Neural progenitor cell (in vitro differentiated cells): ENCODE results near the gene RXRB. TPM values are rescaled to one million over a fixed set of nuclear protein-coding genes. Genes with fewer than 3 reads are reported as not detected.
A peak's percentile ranks its signal among the peaks of the same experiment; 100 is the strongest.

Experiments used
- DNase-seq: peaks from one replicate; pipeline ENCODE4 v3.0.0-alpha.2; 2016; ENCODE audit warnings: low spot score
- H2AFZ ChIP-seq: fragments of 200-600 bp; sonication (generic); replicated peaks from 2 replicates; pipeline ENCODE4 v1.6.1; 2016; ENCODE audit warnings: antibody characterized with exemption
- H3F3A ChIP-seq: fragments of 200-600 bp; sonication (generic); 2 replicates; pipeline ENCODE4 v1.6.1; 2016; ENCODE audit warnings: antibody characterized with exemption, low read depth
- H3K27ac ChIP-seq: fragments of 200-600 bp; sonication (generic); 2 replicates; pipeline ENCODE4 v1.5.1; 2016; ENCODE audit warnings: mild to moderate bottlenecking
- H3K27me3 ChIP-seq: fragments of 200-600 bp; sonication (generic); 2 replicates; pipeline ENCODE4 v1.6.1; 2016; ENCODE audit warnings: mild to moderate bottlenecking, moderate library complexity
- H3K36me3 ChIP-seq: fragments of 200-600 bp; sonication (generic); 2 replicates; pipeline ENCODE4 v1.5.1; 2016
- H3K4me1 ChIP-seq: fragments of 200-600 bp; sonication (generic); 2 replicates; pipeline ENCODE4 v1.6.1; 2016; ENCODE audit warnings: mixed run types
- H3K4me2 ChIP-seq: fragments of 200-600 bp; sonication (generic); 2 replicates; pipeline ENCODE4 v1.6.1; 2016
- H3K4me3 ChIP-seq: fragments of 200-600 bp; sonication (generic); 2 replicates; pipeline ENCODE4 v1.5.1; 2016
- H3K79me2 ChIP-seq: fragments of 200-600 bp; sonication (generic); 2 replicates; pipeline ENCODE4 v1.6.1; 2016; ENCODE audit warnings: low read depth
- H3K9ac ChIP-seq: fragments of 200-600 bp; sonication (generic); 2 replicates; pipeline ENCODE4 v1.6.1; 2016
- H3K9me3 ChIP-seq: fragments of 200-600 bp; sonication (generic); 2 replicates; pipeline ENCODE4 v1.5.1; 2016; ENCODE audit warnings: low read depth
- H4K20me1 ChIP-seq: fragments of 200-600 bp; sonication (generic); 2 replicates; pipeline ENCODE4 v1.6.1; 2016; ENCODE audit warnings: low read depth
- H3K27ac Mint-ChIP-seq: 3 replicates; pipeline ENCODE4 v1.8.0; 2021; ENCODE audit warnings: mixed read lengths
- H3K27me3 Mint-ChIP-seq: 2 replicates; pipeline ENCODE4 v1.8.0; 2022; ENCODE audit warnings: low read depth, mild to moderate bottlenecking, inconsistent platforms, moderate library complexity, mixed read lengths; ENCODE audit not compliant: insufficient read depth
- H3K36me3 Mint-ChIP-seq: 3 replicates; pipeline ENCODE4 v1.8.0; 2021; ENCODE audit warnings: mixed read lengths
- H3K4me1 Mint-ChIP-seq: 3 replicates; pipeline ENCODE4 v1.8.0; 2021; ENCODE audit warnings: mixed read lengths
- H3K4me3 Mint-ChIP-seq: 3 replicates; pipeline ENCODE4 v1.8.0; 2021; ENCODE audit warnings: mild to moderate bottlenecking, moderate library complexity, mixed read lengths
- H3K9me3 Mint-ChIP-seq: 3 replicates; pipeline ENCODE4 v1.8.0; 2020; ENCODE audit warnings: mixed read lengths
- EZH2 ChIP-seq: fragments of 200-600 bp; sonication (generic); IDR thresholded peaks from 2 replicates; pipeline ENCODE4 v1.6.1; 2017; ENCODE audit warnings: antibody characterized with exemption, mild to moderate bottlenecking, moderate library complexity
- EZH2phosphoT487 ChIP-seq: fragments of 200-600 bp; sonication (generic); IDR thresholded peaks from 2 replicates; pipeline ENCODE4 v1.6.1; 2017; ENCODE audit warnings: antibody characterized with exemption
- total RNA-seq: library from RNA; depleted of rRNA; stranded (reverse); fragments of >200 nt; gene quantifications from 2 replicates; pipeline ENCODE4 v1.2.3, GENCODE V29; 2015; ENCODE audit warnings: low replicate concordance
- TF ChIP-seq, protein P1 (sequence below): fragments of 200-600 bp; sonication (generic); IDR thresholded peaks from 2 replicates; pipeline ENCODE4 v1.5.1; 2017; ENCODE audit warnings: antibody characterized with exemption, mild to moderate bottlenecking

RXRB gene
- total RNA-seq, 1 donor from 2014 or later, result 10.2 TPM

DNA sequence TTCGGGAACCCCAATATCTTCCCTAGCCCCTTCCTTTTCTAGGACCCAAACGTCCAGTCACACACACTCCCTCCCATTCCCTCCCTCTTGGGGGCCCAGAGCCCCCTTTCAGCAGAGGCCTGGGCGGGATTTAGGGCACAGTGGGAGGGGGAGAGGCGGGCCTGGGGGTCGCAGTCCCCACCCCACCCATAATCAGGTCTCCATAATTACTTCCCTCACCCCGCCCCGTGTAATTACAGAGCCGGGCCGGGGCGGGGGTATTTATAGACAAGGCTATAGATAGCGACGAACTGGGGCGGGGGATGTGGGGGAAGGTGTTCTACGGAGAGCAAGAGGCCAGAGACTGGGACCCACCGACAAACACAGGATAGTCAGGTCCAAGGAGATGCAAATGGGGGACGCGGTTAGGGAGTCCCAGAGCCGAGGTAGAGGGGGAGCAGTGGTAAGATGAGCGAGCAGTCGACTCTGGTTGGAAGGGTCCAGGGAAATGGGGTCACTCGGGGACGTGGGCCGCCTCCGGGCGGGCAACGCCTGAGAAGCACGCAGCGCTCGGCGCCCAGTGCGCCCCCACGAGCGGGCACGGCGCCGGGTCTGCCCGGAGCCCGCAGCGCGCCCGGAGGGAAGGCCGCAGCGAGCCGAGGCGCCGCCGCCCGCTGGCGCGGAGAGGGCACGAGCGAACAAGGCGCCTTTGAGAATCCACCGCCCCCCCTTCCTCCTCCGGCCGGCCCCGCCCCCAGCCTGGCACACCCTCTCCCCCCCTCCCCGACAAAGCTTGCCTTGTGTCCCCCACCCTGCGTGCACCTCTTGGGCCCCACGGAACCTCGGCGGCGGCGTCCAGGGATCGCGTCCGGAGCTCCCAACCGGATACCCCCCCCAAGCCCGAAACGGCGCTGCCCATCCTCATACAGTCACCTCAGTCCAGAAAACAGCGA is 7.5 kb downstream of the RXRB start:
- no peaks in the 10 kb centered on the region for H3K79me2 ChIP-seq
- TF ChIP-seq EZH2phosphoT487, result peak; percentile 69
- TF ChIP-seq, protein P1, sequence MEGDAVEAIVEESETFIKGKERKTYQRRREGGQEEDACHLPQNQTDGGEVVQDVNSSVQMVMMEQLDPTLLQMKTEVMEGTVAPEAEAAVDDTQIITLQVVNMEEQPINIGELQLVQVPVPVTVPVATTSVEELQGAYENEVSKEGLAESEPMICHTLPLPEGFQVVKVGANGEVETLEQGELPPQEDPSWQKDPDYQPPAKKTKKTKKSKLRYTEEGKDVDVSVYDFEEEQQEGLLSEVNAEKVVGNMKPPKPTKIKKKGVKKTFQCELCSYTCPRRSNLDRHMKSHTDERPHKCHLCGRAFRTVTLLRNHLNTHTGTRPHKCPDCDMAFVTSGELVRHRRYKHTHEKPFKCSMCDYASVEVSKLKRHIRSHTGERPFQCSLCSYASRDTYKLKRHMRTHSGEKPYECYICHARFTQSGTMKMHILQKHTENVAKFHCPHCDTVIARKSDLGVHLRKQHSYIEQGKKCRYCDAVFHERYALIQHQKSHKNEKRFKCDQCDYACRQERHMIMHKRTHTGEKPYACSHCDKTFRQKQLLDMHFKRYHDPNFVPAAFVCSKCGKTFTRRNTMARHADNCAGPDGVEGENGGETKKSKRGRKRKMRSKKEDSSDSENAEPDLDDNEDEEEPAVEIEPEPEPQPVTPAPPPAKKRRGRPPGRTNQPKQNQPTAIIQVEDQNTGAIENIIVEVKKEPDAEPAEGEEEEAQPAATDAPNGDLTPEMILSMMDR, result no peak
- TF ChIP-seq EZH2, result peak; percentile 78
- H3K4me2 ChIP-seq, result peak overlapping the region; percentile 94
- peaks cover 21% of the 10 kb centered on the region for H3K4me1 ChIP-seq
- Mint-ChIP-seq H3K4me3 (peak overlapping the region; percentile 78), H3K4me1 (peaks cover 16% of the 10 kb centered on the region), H3K27ac (no peak overlapping the region), H3K9me3 (no peaks in the 10 kb centered on the region), H3K36me3 (peaks cover 24% of the 10 kb centered on the region), H3K27me3 (peaks cover 35% of the 10 kb centered on the region)
- H2AFZ ChIP-seq, result peak overlapping the region; percentile 74
- peaks cover 54% of the 10 kb centered on the region for H3K27me3 ChIP-seq
- no peak overlapping the region for H3K27ac ChIP-seq
- H3F3A ChIP-seq, result peaks cover 26% of the 10 kb centered on the region
- no peaks in the 10 kb centered on the region for H3K9me3 ChIP-seq
- H3K36me3 ChIP-seq, result no peaks in the 10 kb centered on the region
- peak; percentile 46 for DNase-seq
- peak overlapping the region; percentile 55 for H3K4me3 ChIP-seq
- H3K9ac ChIP-seq, result no peak overlapping the region
- peaks cover 50% of the 10 kb centered on the region for H4K20me1 ChIP-seq

DNA sequence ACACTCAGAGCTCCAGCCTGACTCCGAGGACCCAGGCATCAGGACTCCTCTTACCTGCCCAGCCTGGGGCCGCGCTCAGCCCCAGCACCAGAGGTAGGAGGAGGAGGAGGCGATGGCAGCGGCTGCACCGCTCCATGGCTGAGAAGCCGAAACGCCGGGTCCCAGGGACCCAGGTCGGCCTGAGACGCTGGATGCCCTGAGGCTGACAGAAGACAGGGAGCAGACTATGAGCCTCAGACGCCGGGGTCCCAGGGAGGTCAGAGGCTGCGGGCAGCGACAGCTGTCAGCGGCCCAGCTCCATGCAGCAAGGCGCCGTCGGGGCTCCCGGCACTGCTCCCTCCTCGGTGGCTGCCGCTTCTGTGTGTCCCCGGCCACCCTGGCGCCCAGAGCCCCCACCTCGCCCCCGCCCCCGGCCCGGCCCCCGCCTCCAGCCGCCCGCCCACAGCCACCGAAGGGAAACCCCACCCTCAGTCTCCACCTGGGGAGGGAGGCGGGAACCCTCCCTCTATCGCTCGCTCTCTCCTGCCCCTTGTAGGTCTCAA is 8.3 kb downstream of the RXRB start, which contains the start of gene COL11A2:
TSS of gene COL11A2 (minus strand) at position 363 of the 542 bp plus-strand sequence. CDS start at position 136, 227 bp downstream.
- H3K4me1 Mint-ChIP-seq, result peaks cover 11% of the 10 kb centered on the region
- peak within 1 kb of the TSS; percentile 94 for H3K4me2 ChIP-seq
- H3K27me3 ChIP-seq, result peaks cover 60% of the 10 kb centered on the region
- H3K4me3 ChIP-seq, result peak within 1 kb of the TSS; percentile 55
- no peaks in the 10 kb centered on the region for H3K9me3 Mint-ChIP-seq
- peaks cover 24% of the 10 kb centered on the region for H3K36me3 Mint-ChIP-seq
- H3K36me3 ChIP-seq, result no peaks in the 10 kb centered on the region
- H3F3A ChIP-seq, result peaks cover 20% of the 10 kb centered on the region
- H3K4me1 ChIP-seq, result peaks cover 21% of the 10 kb centered on the region
- H3K27ac ChIP-seq, result no peak within 1 kb of the TSS
- H3K9ac ChIP-seq, result no peak within 1 kb of the TSS
- peak; percentile 49 for DNase-seq
- no peaks in the 10 kb centered on the region for H3K9me3 ChIP-seq
- peaks cover 42% of the 10 kb centered on the region for H4K20me1 ChIP-seq
- H3K27me3 Mint-ChIP-seq, result peaks cover 35% of the 10 kb centered on the region
- peak within 1 kb of the TSS; percentile 74 for H2AFZ ChIP-seq
- no peak within 1 kb of the TSS for H3K27ac Mint-ChIP-seq
- peak; percentile 65 for TF ChIP-seq EZH2phosphoT487
- TF ChIP-seq, protein P1, result no peak
- H3K4me3 Mint-ChIP-seq, result peak within 1 kb of the TSS; percentile 78
- H3K79me2 ChIP-seq, result no peaks in the 10 kb centered on the region

DNA sequence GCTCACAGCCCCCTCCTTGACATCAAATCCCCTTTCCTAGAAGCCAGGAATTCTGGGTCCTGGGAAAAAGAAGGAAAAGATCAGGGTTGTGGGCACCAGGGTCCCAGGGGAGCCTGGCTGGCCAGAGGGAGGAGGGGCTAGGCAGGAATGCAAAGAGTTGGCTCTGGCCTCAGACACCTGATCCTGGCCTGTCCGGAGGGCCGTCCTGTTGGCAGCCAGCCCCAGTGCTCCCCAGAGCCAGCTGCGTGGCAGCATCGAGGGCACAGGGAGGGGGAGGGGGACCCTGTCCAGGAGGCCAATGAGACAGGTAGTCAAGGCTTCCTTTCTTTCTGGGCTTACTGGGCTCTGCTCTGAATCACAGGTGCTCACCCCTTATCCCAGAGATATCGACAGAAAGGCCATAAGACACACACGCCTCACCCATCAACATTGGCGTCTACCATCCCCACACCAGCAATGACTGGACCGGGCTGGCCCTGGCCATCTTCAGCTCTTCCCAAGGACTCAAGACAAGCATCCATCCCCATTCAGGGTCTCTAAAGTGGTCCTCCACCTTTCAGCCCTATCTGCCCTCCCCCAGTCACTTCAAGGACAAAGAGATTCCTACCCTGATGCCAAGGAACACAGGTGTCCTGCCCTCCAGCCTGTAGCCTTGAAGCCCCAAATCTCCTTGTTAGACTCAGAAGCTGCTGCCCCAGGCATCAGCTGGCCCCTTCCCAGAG is 8.9 kb downstream of the RXRB start:
- Histone ChIP-seq H3F3A (peaks cover 18% of the 10 kb centered on the region), H4K20me1 (peaks cover 36% of the 10 kb centered on the region), H3K4me1 (peaks cover 21% of the 10 kb centered on the region), H3K27ac (no peak overlapping the region), H3K36me3 (no peaks in the 10 kb centered on the region), H3K4me2 (peak overlapping the region; percentile 94), H2AFZ (no peak overlapping the region), H3K9me3 (no peaks in the 10 kb centered on the region), H3K27me3 (peaks cover 66% of the 10 kb centered on the region), H3K4me3 (peak overlapping the region; percentile 55), H3K9ac (no peak overlapping the region), H3K79me2 (no peaks in the 10 kb centered on the region)
- H3K27ac Mint-ChIP-seq, result no peak overlapping the region
- H3K36me3 Mint-ChIP-seq, result peaks cover 23% of the 10 kb centered on the region
- no peaks in the 10 kb centered on the region for H3K9me3 Mint-ChIP-seq
- TF ChIP-seq EZH2, result no peak
- TF ChIP-seq EZH2phosphoT487, result no peak
- TF ChIP-seq, protein P1, result no peak
- peaks cover 34% of the 10 kb centered on the region for H3K27me3 Mint-ChIP-seq
- peaks cover 11% of the 10 kb centered on the region for H3K4me1 Mint-ChIP-seq
- H3K4me3 Mint-ChIP-seq, result peak overlapping the region; percentile 25
- peak; percentile 54 for DNase-seq
